ENCODE results near the gene PRIMA1.

GRCh38 chr14:93727917-93728650 lies 60.2 kb downstream of the PRIMA1 start:
- no peak for TF ChIP-seq EP300 (IDR thresholded peaks at IDR 0.05; ENCODE audit: borderline replicate concordance in 1 of 2, low read depth in 1 of 2, low read length in 1 of 2)
- TF ChIP-seq EZH2phosphoT487 (IDR thresholded peaks at IDR 0.05; ENCODE audit: borderline replicate concordance, low read depth) = no peak
- no peak for TF ChIP-seq RXRA (IDR thresholded peaks at IDR 0.05; ENCODE audit: borderline replicate concordance, low read depth)
- no peak for TF ChIP-seq YY1 (IDR thresholded peaks at IDR 0.05; ENCODE audit: low read depth)
- no peak for TF ChIP-seq REST (IDR thresholded peaks at IDR 0.05; ENCODE audit: low read depth, low read length)
- no peak for TF ChIP-seq POLR2AphosphoS5 (IDR thresholded peaks at IDR 0.05; ENCODE audit: low read depth, low read length)
- TF ChIP-seq CTCF (IDR thresholded peaks at IDR 0.05) = no peak
- no peak for TF ChIP-seq TAF1 (IDR thresholded peaks at IDR 0.05; ENCODE audit: borderline replicate concordance, low read depth, low read length)
- TF ChIP-seq ZBTB33 (IDR thresholded peaks at IDR 0.05; ENCODE audit: borderline replicate concordance, low read depth) = no peak
- TF ChIP-seq SIN3A (IDR thresholded peaks at IDR 0.05; ENCODE audit: borderline replicate concordance, low read depth, low read length) = no peak
- no peak for TF ChIP-seq TEAD4 (IDR thresholded peaks at IDR 0.05; ENCODE audit: borderline replicate concordance, insufficient read depth)

All from SK-N-SH (cell line).